ENCODE data around the gene FAM50B.

Gene FAM50B

DNA sequence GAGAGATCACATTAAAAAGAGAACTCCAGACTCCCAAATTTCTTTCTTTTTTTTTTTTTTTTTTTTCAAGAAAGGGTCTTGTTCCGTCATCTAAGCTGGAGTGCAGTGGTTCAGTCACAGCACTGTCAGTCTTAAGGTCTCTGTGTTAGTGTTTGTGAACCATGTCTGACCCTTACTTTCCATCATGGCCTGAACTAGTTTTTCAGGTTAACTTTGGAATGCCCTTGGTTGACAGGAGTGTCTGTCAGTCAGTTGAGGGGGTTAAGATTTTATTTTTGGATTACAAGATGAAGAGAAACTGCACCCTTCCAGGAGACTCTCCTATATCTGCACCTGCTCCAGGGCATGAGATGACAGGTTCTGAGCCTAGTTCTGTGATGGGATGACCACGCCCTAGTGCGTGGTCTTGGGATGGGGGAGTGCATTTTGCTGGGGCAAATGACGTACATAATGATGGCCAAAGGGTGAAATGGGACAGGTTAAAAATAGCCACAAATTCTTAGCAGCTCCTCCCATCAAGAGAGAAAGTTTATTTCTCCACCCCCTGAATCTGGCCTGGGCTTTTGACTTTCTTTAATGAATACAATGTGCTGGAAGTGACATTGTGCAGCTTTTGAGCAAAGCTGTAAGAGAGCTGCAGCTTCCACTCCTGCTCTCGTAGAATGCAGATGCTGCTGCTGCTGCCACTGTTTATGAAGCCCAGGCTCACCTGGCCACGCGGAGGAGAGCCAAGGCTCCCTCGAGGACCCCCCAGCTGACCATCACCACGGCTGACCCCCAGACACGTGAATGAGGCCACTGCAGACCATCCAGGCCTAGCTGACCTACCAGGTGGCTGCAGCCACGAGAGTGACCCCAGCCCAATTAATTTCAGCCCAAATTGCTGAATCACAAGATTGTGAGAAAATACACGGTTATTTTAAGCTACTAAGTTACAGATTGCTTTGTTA lies 29.7 kb upstream of the FAM50B start:
- TF ChIP-seq, protein P1, sequence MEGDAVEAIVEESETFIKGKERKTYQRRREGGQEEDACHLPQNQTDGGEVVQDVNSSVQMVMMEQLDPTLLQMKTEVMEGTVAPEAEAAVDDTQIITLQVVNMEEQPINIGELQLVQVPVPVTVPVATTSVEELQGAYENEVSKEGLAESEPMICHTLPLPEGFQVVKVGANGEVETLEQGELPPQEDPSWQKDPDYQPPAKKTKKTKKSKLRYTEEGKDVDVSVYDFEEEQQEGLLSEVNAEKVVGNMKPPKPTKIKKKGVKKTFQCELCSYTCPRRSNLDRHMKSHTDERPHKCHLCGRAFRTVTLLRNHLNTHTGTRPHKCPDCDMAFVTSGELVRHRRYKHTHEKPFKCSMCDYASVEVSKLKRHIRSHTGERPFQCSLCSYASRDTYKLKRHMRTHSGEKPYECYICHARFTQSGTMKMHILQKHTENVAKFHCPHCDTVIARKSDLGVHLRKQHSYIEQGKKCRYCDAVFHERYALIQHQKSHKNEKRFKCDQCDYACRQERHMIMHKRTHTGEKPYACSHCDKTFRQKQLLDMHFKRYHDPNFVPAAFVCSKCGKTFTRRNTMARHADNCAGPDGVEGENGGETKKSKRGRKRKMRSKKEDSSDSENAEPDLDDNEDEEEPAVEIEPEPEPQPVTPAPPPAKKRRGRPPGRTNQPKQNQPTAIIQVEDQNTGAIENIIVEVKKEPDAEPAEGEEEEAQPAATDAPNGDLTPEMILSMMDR (IDR thresholded peaks at IDR 0.05; ENCODE audit: control insufficient read depth, insufficient read depth, low read depth, low read length, missing control alignments), result no peak
- DNase-seq (ENCODE audit: low read depth), result no peak
- no peak overlapping the region for H3K4me3 ChIP-seq (ENCODE audit: control insufficient read depth, low read depth, low read length)

DNA sequence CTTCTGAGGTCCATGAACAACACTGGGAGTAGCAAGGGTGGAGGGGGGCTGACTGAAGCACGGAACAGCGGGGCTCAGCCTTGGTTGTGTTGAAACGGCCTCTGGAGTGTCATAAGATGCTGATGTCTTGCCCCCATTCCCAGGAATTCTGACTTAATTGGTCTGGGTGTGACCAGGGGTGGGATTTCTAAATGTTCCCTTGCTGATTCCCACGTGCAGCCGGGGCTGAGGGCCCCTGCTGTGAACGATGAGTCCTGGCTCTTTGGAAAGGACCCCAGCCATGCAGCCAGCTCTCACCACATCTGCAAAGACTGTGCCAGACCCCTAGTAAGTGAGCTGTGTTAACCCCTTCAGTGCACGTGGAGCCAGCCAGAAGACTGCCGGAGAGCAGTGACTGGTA lies 28.6 kb upstream of the FAM50B start:
- DNase-seq (ENCODE audit: low read depth), result no peak
- TF ChIP-seq, protein P1 (IDR thresholded peaks at IDR 0.05; ENCODE audit: control insufficient read depth, insufficient read depth, low read depth, low read length, missing control alignments), result no peak
- no peak overlapping the region for H3K4me3 ChIP-seq (ENCODE audit: control insufficient read depth, low read depth, low read length)

DNA sequence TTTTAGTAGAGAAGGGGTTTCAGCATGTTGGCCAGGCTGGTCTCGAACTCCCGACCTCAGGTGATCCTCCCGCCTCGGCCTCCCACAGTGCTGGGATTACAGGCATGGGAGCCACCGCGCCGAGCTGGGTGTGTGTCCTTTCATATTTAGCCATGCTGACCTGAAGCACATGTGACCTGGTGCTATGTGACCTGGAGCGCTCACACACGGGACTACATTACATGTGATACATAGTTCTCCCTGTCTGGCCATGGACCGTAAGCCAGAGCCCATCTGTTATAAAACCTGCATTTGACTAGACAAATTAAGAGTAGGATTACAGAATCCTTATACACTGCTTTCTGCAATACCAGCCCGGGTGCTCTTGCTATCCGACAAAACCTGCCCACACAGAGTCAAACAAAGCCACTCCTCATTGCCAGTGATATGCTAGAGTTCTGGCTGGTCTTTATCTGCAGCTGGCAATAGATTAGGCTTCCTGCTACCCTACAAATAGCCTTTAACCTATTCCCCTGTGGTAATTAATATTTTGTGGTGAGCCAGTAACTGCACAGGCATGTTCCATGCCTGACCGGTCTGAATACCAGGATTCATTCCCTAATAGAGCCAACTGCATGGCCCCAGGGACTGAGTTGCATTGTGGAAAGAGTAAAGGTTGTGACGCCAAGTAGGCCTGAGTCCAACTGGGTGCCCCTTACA lies 26.3 kb upstream of the FAM50B start:
- no peak for DNase-seq (ENCODE audit: low read depth)
- no peak overlapping the region for H3K4me3 ChIP-seq (ENCODE audit: control insufficient read depth, low read depth, low read length)
- TF ChIP-seq, protein P1 (IDR thresholded peaks at IDR 0.05; ENCODE audit: control insufficient read depth, insufficient read depth, low read depth, low read length, missing control alignments), result no peak

DNA sequence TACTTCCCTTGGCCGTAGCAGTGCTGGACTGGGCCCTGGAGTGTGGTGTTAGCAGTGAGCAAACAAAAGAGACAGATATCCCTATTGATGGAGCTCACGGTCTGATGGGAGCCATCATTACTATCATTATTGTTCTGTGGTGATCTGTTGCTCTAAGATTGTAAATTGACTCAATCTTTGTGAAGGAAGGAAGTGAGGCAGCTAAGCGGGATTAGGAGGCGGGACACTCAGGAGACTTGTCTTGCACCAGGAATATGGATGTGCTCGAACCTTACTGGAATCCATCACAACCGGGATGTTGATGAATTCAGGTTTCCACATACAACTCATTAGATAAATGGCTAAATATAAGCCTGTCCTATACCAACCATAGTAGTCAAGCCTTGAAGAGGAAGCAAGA lies 25.5 kb upstream of the FAM50B start:
- H3K4me3 ChIP-seq (ENCODE audit: control insufficient read depth, low read depth, low read length), result no peak overlapping the region
- TF ChIP-seq, protein P1 (IDR thresholded peaks at IDR 0.05; ENCODE audit: control insufficient read depth, insufficient read depth, low read depth, low read length, missing control alignments), result no peak
- DNase-seq (ENCODE audit: low read depth), result no peak

DNA sequence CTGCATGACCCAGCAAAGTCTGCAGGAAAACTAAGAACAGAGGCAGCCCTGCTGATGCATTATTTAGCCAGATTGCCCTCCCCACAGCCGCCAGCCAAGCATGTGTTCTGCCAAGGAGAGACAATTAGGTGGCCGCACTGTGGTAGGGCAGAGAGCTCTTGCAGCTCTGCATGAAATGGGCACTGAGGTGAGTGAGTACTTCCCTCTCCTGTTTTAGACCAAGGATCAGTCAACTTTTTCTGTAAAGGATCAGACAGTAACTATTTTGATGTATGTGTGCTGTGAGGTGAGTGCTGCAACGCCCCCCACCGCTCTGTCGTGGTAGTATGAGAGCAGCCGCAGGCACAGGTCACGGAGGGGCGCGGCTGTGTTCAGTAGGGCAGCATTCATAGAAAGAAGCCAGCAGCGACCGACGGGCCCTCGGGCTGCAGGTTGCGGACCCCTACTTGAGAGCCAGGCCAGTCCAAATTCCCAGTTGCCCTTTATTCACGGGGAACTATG lies 23.8 kb upstream of the FAM50B start:
- no peak for DNase-seq (ENCODE audit: low read depth)
- peak overlapping the region; percentile 26 for H3K4me3 ChIP-seq (ENCODE audit: control insufficient read depth, low read depth, low read length)
- TF ChIP-seq, protein P1 (IDR thresholded peaks at IDR 0.05; ENCODE audit: control insufficient read depth, insufficient read depth, low read depth, low read length, missing control alignments), result peak; percentile 61

DNA sequence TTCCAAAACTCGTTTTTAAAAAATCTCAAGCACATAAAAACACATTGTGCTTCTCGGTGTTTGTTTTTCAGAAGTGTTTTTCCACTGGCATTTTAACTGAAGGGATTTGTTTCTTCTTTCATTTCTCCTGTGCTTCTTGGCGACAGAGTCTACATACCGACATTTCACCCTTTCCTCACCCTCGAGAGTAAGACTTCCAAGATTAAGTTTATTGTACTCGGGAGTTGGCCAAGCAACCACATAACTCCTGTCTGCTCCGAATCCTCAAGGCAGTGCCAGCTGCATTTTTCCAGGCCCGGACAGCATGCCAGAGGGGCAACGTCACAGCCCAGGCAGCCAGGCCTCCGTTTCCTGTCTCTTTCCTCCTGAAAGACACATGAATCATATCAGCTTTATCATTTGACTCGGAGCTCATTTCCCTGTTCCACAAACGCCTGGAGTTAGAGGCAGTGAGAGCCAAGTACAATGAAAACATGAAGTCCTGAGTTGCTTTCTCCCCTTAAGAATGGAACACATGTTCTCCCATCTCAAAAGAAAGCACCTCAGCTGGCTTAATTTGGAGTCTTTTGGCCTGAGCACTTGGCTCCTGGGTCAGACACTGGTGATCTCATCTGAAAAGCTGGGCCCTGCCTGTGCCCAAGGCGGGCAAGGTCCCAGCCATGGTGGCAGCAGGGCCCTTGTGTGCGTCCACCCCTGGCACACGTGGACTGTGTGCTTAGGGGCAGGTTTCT lies 23.2 kb upstream of the FAM50B start:
- peak; percentile 97 for DNase-seq (ENCODE audit: low read depth)
- H3K4me3 ChIP-seq (ENCODE audit: control insufficient read depth, low read depth, low read length), result peak overlapping the region; percentile 26
- TF ChIP-seq, protein P1 (IDR thresholded peaks at IDR 0.05; ENCODE audit: control insufficient read depth, insufficient read depth, low read depth, low read length, missing control alignments), result no peak
